HG03469 (cell line): ENCODE results near the gene GADL1.

Experiments
- ATAC-seq: cut with Tn5 transposase; IDR thresholded peaks from one replicate; pipeline ENCODE4 v1.9.1; 2021; ENCODE audit warnings: mild to moderate bottlenecking, moderate library complexity, moderate number of reproducible peaks; ENCODE audit not compliant: unreplicated experiment

GADL1 gene

DNA sequence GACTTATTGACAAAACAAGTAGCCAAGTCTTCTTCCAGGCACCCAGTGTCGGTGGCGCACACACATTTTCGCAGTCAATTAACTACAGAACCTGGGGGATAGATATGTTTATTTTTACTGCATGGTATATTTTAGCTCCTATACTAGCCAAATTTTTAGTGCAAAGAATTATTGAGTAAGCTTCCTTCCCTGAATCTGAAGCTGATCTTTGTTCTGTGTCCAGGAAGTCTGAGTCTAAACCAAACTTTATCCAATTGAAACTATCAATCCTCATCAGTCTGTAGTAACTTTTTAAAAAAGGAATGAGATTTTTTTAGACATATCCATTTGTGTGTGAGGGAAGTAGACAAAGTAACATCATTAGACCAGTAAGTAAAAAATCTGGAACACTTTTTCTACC is 133.1 kb downstream of the GADL1 start:
- no peak for ATAC-seq

DNA sequence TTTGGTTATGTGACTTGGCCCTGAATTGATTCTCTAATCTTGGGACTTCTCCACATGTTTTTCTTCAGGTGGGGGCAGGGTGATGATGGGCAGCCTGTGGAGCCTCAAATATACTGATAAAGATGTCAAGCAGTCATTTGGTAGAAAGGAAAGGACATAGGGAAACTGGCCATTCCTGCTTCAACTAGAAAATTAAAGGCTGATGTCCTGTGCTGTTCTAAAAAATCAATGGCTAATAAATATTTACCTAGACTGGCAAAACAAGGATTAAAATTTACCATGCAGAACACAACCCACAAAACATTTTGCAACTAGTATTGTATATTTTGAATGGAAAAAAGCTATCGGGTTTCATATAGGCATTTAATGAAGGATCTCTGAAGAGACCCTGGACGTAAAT is 133.7 kb downstream of the GADL1 start:
- no peak for ATAC-seq

DNA sequence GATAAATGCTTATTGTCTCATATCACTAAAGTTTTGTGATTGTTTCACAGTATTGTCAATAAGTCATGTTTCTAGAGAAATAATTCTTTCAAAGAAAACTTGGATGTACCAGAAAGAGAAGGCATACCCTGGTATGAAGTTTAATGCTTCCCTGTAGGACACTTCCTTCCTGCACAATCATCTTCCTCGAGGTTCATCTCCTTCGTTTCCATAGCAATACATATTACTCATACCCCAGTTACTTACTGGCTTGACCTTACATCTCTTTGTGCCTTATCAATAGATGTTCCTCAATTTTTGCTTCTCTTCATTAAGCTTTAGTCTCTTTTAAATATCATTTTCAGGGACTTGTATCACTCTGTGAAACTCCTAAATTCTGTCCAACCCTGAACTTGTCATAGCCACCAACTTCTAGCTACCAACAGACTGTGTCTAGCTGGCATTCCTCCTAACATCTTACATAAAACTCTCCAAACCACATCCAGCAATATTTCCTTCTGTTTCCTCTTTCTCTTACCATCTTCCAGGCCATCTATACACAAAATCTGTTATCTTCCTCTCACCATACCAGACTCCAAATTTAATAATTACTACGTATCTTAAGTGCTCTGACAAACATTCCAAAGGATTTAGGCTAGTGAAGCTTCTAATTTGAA is 134.3 kb downstream of the GADL1 start:
- no peak for ATAC-seq

DNA sequence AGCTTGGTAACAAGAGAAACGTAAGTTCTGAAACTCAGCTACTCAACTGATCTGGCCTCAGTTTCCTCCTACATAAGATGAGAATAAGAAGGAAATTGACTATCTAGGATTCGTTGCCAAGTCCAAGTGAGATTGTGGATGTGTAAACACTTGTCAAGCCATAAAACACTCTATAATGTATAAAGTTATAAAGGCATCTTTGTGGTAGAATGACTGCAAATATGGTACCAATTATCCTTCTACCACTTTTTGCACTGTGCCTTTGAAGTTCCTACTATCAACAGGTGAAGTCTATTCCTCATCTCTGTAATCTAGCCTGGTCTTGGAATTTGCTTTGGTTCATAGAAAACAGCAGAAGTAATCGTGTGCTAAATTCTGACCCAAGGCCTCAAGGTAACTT is 138.2 kb downstream of the GADL1 start:
- ATAC-seq = no peak

DNA sequence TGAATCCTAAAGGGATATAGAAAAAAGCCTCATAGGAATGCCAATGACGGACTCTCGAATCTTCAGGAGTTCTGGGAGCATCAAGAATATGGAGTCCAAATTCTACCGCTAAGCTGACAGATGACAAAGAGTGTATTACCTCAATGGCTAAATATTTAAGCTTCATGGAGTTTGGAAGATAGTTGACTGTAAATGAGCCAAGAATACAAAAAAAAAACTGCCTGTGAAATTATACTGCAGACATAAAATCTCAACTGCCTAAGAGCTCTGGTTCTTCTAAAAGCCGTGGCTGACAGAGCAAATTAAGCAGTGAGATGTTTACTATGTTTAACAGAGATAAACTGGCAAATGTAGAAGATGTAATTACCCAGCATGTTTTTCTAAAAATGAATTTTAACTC is 140.0 kb downstream of the GADL1 start:
- ATAC-seq = no peak

DNA sequence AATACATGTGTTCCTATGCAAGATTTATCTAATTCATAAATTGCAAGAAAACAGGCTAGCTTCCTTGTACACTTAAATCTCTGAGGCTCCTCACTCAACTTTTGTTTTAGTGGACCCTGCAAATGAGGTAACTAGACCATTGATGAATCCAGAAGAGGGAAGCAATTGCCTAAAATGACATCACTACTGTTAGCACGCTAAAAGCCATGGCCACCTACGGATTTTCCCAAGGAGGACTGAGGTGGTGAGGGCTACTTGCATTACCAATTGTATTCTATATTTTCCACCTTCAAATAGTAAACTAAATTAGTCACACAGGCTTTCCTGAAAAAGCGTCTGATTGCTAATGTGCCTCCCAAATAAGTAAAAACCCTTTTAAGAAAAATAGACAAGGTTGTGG is 140.7 kb downstream of the GADL1 start:
- ATAC-seq = no peak

DNA sequence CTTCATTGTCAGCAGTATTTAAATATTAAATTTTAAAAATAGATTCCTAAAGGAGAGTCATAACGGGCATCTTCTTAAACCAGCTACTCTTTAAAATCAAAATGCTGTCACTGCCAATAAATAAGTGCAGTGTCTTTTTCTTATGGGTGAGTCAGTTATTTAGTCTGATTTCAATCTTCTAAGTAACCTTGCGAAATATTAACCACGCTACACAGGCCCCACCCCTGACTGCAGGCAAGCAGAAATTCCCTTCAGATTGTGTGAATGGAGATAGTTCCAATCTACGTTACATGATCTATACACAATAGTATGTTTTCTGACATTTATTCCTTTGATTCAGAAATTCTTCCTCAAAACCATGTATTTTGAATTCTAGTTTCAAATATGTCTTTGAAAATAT is 141.5 kb downstream of the GADL1 start:
- ATAC-seq = no peak

DNA sequence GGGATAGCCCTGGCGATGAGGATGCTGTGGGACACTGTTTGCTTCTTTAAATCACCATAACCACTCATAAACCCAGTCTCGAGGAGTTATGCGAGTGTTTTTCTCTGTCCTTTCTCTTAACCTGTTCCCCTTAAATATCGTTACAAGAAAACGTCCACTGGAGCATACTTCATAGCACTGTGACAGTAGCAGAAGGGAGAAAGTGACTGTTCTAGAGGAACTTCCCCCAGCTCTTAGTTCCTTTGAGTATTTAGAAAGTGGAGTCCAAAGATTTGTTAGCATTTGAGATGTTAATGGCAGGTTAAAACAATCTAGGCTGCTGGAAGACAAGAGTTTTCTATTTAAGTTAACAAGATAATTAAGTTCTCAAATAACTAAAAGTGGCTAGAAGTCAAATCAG is 142.0 kb downstream of the GADL1 start:
- ATAC-seq = no peak

DNA sequence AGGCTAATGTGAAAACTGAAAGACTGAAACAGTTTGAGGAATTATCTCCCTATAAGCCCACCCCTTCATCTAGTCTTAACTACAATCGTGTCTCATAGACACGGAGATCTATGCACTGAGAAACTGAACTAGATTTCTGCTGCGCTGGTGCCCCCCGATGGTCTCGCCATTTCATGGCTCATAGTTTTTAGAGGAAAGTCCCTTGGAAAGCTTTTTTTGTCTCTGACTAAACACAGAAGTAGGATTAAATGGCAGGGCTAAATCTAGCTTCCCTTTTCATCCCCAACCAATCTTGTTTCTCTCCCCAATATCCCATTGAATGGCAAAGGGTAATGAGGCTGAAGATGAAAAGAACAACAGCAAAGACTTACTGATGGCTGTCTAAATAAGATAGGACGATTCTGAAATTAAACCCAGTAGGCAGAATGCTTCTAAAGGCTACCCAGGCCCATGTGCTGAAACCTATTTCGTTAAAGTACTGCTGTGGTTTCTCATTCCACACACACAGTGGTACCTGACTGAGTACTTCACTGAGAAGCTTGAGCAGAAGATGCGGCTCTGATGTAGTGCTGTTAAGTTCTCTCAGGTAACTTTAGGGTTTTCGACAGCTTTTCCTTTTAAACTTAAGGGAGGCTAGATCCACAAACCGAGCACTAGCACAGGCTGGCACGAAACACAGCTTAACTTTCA is 142.7 kb downstream of the GADL1 start:
- peak; percentile 51 for ATAC-seq

DNA sequence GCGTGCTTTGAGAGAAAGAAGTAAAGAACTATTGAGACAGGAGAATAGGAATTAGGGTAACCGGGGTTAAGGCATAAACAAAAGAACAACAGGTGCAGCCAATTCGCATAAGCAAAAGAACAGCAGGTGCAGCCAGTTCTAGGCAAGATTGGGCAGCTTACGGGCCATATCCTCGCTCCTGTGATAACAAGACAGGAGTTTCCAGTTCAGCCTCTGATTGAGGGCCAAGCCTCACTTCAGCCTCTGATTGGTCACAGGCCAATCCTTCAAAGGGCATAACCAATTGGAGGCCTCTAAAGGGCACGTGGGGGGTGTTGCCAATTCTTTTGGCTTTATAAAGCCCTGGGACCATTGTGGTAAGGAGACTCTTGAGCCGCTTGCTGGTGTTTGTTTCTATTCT is 143.5 kb downstream of the GADL1 start:
- ATAC-seq = no peak

DNA sequence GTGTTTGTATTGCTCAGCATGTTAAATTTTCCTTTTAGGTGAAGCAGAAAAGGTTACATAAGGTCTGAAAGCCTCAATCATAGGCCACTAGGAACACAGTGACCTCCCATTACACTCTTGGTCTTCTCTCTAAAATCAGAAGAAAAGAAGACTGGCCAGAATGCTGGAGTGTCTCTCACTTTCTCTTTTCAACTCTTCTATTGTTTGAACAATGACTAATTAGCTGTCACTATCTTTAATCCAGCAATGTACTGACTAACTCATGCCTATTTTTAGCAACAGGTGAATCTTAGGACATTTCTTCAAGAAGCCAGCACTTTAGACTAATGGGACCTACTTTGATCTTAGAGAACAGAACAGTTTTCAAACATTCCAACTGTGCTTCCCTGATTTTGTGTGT is 145.2 kb downstream of the GADL1 start:
- no peak for ATAC-seq

DNA sequence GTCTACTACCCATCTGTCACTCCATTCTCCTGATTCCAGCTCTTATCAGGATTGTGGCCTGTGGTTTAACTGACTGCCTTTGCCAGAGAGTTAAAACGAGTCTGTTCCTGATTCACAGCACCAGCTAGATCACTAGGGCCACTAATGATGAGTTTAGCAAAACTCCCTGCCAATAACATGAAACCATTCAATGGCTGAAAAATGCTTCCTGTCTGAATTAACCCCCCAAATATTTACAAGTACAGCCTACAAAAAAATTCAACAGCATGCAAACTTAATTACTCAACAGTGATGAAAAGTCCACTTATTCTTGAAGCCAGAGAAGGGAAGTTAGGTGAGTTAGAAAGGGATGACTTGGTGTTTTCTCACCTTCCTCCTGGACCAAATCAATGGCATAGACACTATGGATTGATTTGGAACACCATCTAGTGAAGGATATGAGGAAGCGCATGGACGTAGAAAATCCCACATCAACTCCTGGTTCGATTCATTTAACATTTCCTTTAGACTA is 146.6 kb downstream of the GADL1 start:
- ATAC-seq = no peak

DNA sequence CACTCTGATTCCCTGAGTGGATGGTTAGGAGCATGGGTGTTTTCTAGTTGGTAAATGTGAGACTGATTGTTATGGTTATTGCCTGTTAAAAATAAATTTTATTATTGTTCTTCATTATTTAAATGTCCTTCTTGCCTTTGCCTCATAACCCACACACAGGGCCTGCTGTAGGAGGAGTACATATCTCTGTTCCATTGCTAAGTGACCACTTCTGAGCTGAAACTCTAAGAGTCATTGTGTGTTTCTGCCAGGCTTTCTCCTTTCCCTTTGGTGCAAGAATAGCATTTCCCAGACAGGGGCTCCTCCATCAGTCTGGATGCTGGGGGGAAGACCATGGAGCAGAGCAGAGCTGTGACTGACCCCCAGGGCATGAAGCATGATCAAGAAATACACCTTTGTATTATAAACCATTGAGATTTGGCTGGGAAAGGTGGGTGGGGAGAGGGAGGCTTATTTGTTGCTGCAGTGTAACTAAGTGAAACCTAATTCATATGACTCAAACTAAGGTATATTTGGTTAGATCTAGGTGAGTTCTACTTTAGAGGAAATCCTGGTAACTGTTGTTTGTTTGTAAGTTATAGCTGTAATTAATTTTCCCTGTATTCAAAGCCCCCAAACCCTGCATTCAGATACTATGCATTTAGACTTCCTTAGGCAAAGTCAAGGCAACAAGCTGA is 150.7 kb downstream of the GADL1 start:
- no peak for ATAC-seq

DNA sequence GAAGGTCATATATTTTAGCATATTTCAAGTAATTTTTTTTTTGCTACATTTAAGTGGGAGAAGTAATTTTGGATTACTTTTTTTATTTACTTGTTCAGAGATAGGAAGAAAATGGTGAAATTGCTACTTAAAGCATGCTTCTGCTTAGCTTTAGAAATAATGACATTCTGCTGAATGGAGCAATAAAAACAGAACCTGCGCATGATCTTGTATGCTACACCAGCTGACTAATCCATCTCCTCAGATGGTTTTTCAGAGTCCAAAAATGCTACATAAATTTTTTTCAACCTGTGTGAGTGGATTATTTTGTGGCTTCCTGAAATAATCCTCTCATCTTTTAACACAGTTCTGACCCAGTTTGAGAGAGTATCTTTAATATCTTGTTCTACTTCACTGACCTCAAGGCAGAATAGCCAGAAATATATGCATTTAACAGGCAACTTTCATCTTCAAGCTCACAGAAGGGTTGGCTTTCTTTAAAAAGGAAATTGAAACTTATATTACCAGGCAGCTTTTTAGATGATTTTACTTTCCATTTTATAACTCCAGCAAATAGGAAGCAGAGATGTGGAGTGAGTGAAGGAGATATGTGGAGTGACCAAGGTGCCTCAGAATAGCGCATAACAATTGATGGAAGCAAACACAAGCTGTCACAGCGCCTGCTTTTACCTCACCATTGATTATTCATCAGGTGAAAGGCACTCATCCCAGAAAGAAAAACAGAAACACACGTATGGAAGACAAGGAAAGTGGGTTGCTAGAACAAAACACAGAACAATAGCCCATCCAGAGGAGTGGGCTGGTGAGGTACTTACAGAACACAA is 151.5 kb downstream of the GADL1 start:
- ATAC-seq = no peak

DNA sequence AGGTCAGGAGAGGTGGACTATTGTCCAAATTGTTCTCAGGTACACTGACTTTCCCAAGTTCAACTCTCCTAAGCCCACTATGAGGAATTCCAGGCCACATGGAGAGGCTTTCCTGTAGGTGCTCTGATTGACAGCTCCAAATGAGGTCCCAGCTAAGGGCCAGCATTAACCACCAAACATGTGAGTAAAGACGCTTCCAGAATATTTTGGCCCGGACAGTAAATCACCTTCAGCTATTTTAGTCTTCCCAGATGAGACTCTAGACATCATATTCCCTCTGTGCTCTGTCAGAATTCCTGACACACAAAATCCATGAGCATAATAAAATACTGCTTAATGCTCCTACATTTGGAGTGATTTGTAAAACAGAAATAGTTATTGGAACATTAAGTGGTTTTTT is 152.6 kb downstream of the GADL1 start:
- ATAC-seq = no peak

DNA sequence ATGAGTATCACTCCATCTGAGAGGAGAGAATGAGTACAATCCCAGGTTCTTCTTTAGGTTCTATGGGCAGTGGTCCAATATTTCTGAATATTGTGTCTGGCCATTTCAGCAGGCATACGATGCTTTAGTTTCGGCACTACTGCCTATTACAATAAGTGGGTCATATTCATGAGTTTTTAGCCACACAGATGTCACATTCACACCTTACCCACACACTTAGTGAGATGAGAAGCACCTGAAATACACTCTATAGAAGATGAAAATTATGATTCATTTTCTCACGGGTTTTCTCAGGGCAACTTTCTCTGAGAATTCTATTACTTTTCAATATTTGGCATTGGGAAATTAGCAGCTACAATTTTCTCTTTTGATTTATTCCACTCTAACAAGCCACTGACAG is 155.9 kb downstream of the GADL1 start:
- no peak for ATAC-seq

DNA sequence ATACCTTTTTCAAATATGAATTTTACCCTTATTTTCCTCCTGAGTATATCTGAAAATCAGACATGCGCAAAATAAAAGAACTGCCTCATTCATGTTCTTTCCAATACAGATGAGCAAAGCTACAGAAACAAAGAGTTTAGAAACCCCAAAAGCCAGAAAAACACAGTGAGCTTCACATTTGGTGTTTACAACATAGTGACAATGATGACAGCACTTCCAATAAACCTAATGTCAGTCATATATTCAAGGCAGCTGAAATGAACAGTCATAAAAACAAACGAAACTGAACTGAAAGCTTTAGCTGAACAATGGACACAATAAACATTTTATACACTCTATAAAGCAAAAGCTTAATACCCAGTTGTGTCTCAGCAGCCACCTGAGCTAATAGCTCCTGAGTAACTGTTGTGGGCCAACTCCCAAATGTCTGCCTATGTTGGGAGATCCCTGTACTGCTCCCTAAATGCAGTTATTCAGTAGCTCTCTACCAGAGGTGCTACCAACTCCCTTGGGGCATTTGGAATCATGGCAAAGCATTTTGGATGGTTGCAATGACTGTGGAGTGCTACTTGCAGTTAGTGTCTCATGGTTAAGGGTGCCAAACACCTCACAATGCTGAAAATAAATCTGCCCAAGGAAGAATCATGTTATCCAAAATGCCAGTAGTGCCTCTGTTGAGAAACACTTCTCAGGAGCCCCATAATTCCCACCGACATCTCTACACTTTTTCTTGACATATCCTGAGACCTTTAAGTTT is 156.5 kb downstream of the GADL1 start:
- ATAC-seq = no peak

DNA sequence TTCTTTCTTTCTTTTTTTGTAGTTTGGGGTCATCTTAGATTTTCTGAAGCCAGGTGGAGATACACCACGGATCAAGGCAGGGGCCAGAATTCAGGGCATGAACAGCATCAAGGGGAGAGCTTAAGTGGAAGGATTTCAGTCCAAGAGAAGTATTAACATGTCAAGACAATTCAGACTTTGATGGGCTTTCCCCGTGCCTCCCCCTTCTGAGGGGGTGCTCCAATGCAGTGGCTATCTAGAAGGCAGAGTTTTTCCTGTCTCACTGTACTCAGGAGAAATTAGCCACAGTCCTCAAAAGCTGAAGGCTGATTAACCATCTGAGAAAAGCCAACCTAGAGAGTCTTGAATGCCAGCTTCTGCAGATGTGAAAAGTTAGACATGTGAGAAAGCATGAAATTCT is 160.8 kb downstream of the GADL1 start:
- no peak for ATAC-seq

DNA sequence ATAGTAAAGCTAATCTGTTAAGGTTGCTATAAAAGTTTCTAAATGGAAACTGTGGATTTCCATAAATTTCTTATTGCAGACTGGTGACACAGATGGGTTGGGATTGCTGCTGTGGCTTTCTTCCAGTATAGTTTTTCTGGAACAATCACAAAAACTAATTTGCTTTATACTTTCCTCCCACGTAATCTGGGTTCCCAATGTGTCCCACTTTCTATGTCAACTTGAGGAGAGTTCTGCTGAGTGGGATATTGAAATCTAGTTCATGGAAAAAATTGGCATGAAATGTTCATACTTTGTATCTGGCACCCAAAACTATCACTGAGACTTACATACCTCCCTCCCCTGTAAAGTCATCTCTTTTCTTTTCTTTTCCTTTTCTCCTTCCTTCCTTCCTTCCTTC is 161.3 kb downstream of the GADL1 start:
- no peak for ATAC-seq

DNA sequence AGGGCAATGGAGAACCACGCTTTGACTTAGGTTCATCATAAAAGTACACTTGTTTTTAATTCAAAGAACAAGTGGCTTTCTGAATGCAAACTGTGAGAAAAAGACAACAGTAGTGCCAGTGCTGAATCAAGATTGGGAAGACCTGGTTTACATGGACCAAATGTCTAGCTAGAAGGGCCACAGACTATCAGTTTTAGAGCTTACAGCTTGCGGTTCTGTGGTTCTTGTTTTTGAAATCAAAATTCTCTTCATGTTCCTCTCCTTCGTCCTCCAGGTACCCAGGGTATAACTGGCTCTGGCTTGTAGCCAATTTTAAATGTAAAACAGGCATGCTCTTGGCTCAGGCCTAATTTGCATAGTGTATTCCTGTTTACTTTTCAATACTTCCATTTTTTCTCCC is 163.5 kb downstream of the GADL1 start:
- no peak for ATAC-seq

DNA sequence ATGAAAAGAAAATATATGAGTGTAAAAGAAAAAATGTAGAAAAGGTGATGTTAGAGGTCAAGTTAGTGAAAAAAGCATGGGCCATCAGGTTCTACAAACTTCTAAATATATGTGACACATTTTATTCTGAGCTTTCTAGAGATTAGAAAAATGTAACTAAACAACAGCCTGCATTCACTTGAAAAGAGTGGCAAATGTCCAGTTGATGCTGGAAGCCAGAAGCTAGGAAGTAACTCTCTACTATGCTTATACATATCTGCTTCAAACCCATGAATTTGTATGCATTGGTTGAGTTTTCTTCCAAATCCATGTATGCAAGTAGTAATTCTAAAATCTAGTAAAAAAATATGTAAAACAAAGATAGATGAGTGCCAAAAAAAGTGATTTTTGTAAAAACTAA is 164.5 kb downstream of the GADL1 start:
- no peak for ATAC-seq
